HCT116 (cell line): Measurements from ENCODE around the gene SIRPA. TPM values are rescaled to one million over a fixed set of nuclear protein-coding genes. Genes with fewer than 3 reads are reported as not detected.

Source experiments
- ATAC-seq: fragments of 200-7000 bp; cut with Tn5 transposase; 2 replicates; pipeline ENCODE4 v1.9.1; 2020; ENCODE audit warnings: mild to moderate bottlenecking, moderate library complexity
- BruUV-seq: library from RNA; stranded (reverse); fragments of 400-500 nt; replicated peaks from 2 replicates; lab custom pipeline; 2021; lab: Mats Ljungman, UMichigan
- CTCF ChIA-PET: fragments of 300-600 bp; sonication (Branson Sonifier 250); formaldehyde crosslinking; loops from one replicate; lab custom pipeline; 2021; ENCODE audit warnings: antibody characterized with exemption; lab: Charles Lee
- POLR2A ChIA-PET: fragments of 300-600, 350-600 bp; sonication (Branson Sonifier 250); formaldehyde crosslinking; loops from one replicate; lab custom pipeline; 2021; ENCODE audit warnings: antibody characterized with exemption; lab: Charles Lee
- RAD21 ChIA-PET, 2 experiments: fragments of 300-600 bp; sonication (Branson Sonifier 250); formaldehyde crosslinking; loops; one replicate each; lab custom pipeline; 2023; ENCODE audit warnings: low total read pairs in 2 of 2; ENCODE audit not compliant: uncharacterized antibody in 2 of 2, unreplicated experiment in 2 of 2, low non-redundant PET in 1 of 2; lab: Charles Lee
- DNase-seq: peaks from one replicate; pipeline ENCODE4 v3.0.0-alpha.2; 2010; ENCODE audit warnings: low read depth, low spot score
- H2AFZ ChIP-seq: fragments of 200-600 bp; shearing (Covaris generic), sonication (generic); 2 replicates; pipeline ENCODE4 v1.6.1; 2017; ENCODE audit warnings: low read depth, mixed run types, mixed read lengths, antibody characterized with exemption, low read length; ENCODE audit not compliant: poor library complexity, severe bottlenecking
- H3K27ac ChIP-seq: 2 replicates; pipeline ENCODE4 v1.5.1; 2012; ENCODE audit warnings: low read depth, low read length
- H3K27me3 ChIP-seq: fragments of 200-600 bp; sonication (generic); 2 replicates; pipeline ENCODE4 v1.6.1; 2016; ENCODE audit warnings: mixed run types, low read length, mixed read lengths; ENCODE audit not compliant: insufficient read depth
- H3K36me3 ChIP-seq, 2 experiments: fragments of 200-500 bp in 1 of 2; fragments of 200-600 bp in 1 of 2; sonication (Bioruptor generic) in 1 of 2; sonication (generic) in 1 of 2; 2 replicates each; pipeline versions ENCODE4 v1.5.1 to v1.6.1; 2014 to 2016; ENCODE audit warnings: low read length in 2 of 2, inconsistent platforms in 1 of 2, mixed read lengths in 1 of 2, mixed run types in 1 of 2; ENCODE audit not compliant: insufficient read depth in 2 of 2, control insufficient read depth in 1 of 2
- H3K4me1 ChIP-seq, 2 experiments: fragments of 200-600 bp in 1 of 2; sonication (generic) in 1 of 2; 2 replicates each; pipeline versions ENCODE4 v1.5.1 to v1.6.1; 2012 to 2017; ENCODE audit warnings: low read length in 2 of 2, inconsistent platforms in 1 of 2, mild to moderate bottlenecking in 1 of 2, mixed read lengths in 1 of 2, mixed run types in 1 of 2, moderate library complexity in 1 of 2; ENCODE audit not compliant: insufficient read depth in 2 of 2, control insufficient read depth in 1 of 2
- H3K4me2 ChIP-seq: fragments of 200-600 bp; sonication (generic); 2 replicates; pipeline ENCODE4 v1.6.1; 2017; ENCODE audit warnings: mixed run types, low read length, mixed read lengths
- H3K4me3 ChIP-seq, 2 experiments: fragments of 200-600 bp in 1 of 2; sonication (generic) in 1 of 2; replicated peaks in 1 of 2; 2 replicates each; pipeline ENCODE4 v1.5.1; 2011 to 2016; ENCODE audit warnings: low read length in 2 of 2, control low read depth in 1 of 2, low read depth in 1 of 2, mild to moderate bottlenecking in 1 of 2, mixed read lengths in 1 of 2, mixed run types in 1 of 2
- H3K79me2 ChIP-seq: fragments of 200-600 bp; sonication (generic); 2 replicates; pipeline ENCODE4 v1.6.1; 2017; ENCODE audit warnings: mild to moderate bottlenecking, mixed run types, low read length, moderate library complexity, mixed read lengths; ENCODE audit not compliant: insufficient read depth
- H3K9ac ChIP-seq: fragments of 200-600 bp; sonication (generic); 2 replicates; pipeline ENCODE4 v1.6.1; 2016; ENCODE audit warnings: low read length, mixed read lengths
- H3K9me2 ChIP-seq: fragments of 200-600 bp; sonication (generic), shearing (Covaris generic); 2 replicates; pipeline ENCODE4 v1.6.1; 2017; ENCODE audit warnings: mixed run types, mild to moderate bottlenecking, moderate library complexity; ENCODE audit not compliant: insufficient read depth
- H3K9me3 ChIP-seq, 2 experiments: fragments of 200-500 bp in 1 of 2; fragments of 200-600 bp in 1 of 2; sonication (Bioruptor generic) in 1 of 2; sonication (generic) in 1 of 2; 2 replicates each; pipeline ENCODE4 v1.6.1; 2014 to 2017; ENCODE audit warnings: low read length in 2 of 2, mixed read lengths in 2 of 2, inconsistent platforms in 1 of 2, low read depth in 1 of 2, mild to moderate bottlenecking in 1 of 2, mixed run types in 1 of 2, moderate library complexity in 1 of 2; ENCODE audit not compliant: control insufficient read depth in 1 of 2, insufficient read depth in 1 of 2
- H4K20me1 ChIP-seq: fragments of 200-600 bp; sonication (generic), shearing (Covaris generic); 2 replicates; pipeline ENCODE4 v1.6.1; 2017; ENCODE audit warnings: mixed run types, mild to moderate bottlenecking, moderate library complexity; ENCODE audit not compliant: insufficient read depth
- ATF3 ChIP-seq: IDR thresholded peaks from 2 replicates; pipeline ENCODE4 v1.6.1; 2012
- CBX3 ChIP-seq: IDR thresholded peaks from 2 replicates; pipeline ENCODE4 v1.6.1; 2012; ENCODE audit warnings: low read depth
- EGR1 ChIP-seq: IDR thresholded peaks from 2 replicates; pipeline ENCODE4 v1.6.1; 2012; ENCODE audit warnings: low read depth
- EZH2 ChIP-seq: fragments of 200-600 bp; sonication (generic); IDR thresholded peaks from 2 replicates; pipeline ENCODE4 v1.6.1; 2017; ENCODE audit warnings: antibody characterized with exemption, mixed run types
- FOSL1 ChIP-seq: IDR thresholded peaks from 2 replicates; pipeline ENCODE4 v1.6.1; 2012; ENCODE audit warnings: low read depth
- JUND ChIP-seq: IDR thresholded peaks from 2 replicates; pipeline ENCODE4 v1.6.1; 2012
- MAX ChIP-seq: IDR thresholded peaks from 2 replicates; pipeline ENCODE4 v1.6.1; 2012
- REST ChIP-seq: IDR thresholded peaks from 2 replicates; pipeline ENCODE4 v1.6.1; 2012; ENCODE audit warnings: low read depth
- SRF ChIP-seq: IDR thresholded peaks from 2 replicates; pipeline ENCODE4 v1.6.1; 2012; ENCODE audit warnings: low read depth
- YY1 ChIP-seq: IDR thresholded peaks from 2 replicates; pipeline ENCODE4 v1.6.1; 2011; ENCODE audit warnings: low read length, low read depth, moderate library complexity, mild to moderate bottlenecking; ENCODE audit not compliant: insufficient replicate concordance; ENCODE audit errors: extremely low read depth
- ZFX ChIP-seq: fragments of 450-650 bp; IDR thresholded peaks from 2 replicates; pipeline ENCODE4 v1.6.1; 2017
- intact Hi-C: fragments of 100-400 bp; cut with micrococcal nuclease; formaldehyde crosslinking; loops from 2 replicates; pipeline ENCODE4 v1.10.0; 2022
- total RNA-seq: library from RNA; stranded (reverse); gene quantifications from one replicate; pipeline ENCODE4 v1.2.1, GENCODE V29; 2021; ENCODE audit not compliant: unreplicated experiment

Gene SIRPA
- total RNA-seq, 1 experiment from 2014 or later: 15.3 TPM

GRCh38 chr20:1918491-1919165 is 23.4 kb downstream of the SIRPA start (continued):
- no peak for TF ChIP-seq REST
- no peak for TF ChIP-seq YY1
- no peak for TF ChIP-seq JUND
- no peak for TF ChIP-seq SRF
- no peak for TF ChIP-seq ATF3
- TF ChIP-seq FOSL1: no peak

- Histone ChIP-seq H3K79me2 (no peaks in the 10 kb centered on the region), H3K9me3 (no peaks in the 10 kb centered on the region), H3K9ac (no peak overlapping the region), H3K27me3 (no peaks in the 10 kb centered on the region), H2AFZ (no peak overlapping the region), H3K36me3 (no peaks in the 10 kb centered on the region; a peak in 1 of 4 replicates), H3K27ac (no peak overlapping the region), H3K4me1 (no peaks in the 10 kb centered on the region), H3K9me2 (no peaks in the 10 kb centered on the region), H3K4me3 (no peak overlapping the region), H3K4me2 (no peak overlapping the region), H4K20me1 (no peaks in the 10 kb centered on the region)
- TF ChIP-seq MAX: no peak
- no peak for TF ChIP-seq JUND
- TF ChIP-seq EZH2: no peak
- no peak for TF ChIP-seq ZFX
- TF ChIP-seq EGR1: no peak
- TF ChIP-seq CBX3: no peak
- intact Hi-C loops: no loop called here
- ChIA-PET CTCF (no interaction called here), POLR2A (no interaction called here), RAD21 (no interaction called here)
- ATAC-seq (no peak), DNase-seq (no peak)
- BruUV-seq: no TSS peak
These were observed 25.0 kb downstream of the SIRPA start for GRCh38 chr20:1920252-1920651.
